ENCODE data around the gene DISC1.

Gene DISC1

GRCh38 chr1:231934797-231935196 is 308.2 kb downstream of the DISC1 start:
- WGBS, 2 donors (ENCODE audit: extremely low coverage in 2 of 2, insufficient read length in 2 of 2, insufficient replicate concordance in 1 of 2) = no CpG with 5 or more reads among the region's 5 CpGs
- H3K27ac ChIP-seq (replicated peaks; ENCODE audit: low read length) = no peak overlapping the region

GRCh38 chr1:231935856-231936255 is 309.3 kb downstream of the DISC1 start:
- Histone ChIP-seq H3K4me2 (ENCODE audit: insufficient read depth, low read length, poor library complexity, severe bottlenecking) (no peak overlapping the region), H3K9ac (ENCODE audit: low read depth, low read length, poor library complexity) (no peak overlapping the region), H3K4me1 (ENCODE audit: control insufficient read depth in 2 of 2, insufficient read depth in 1 of 2, low read depth in 1 of 2, low read length in 2 of 2) (peaks cover 17 to 31% of the 10 kb centered on the region in 2 donors), H2BK5ac (ENCODE audit: low read length) (no peak overlapping the region), H2AK5ac (ENCODE audit: low read depth, low read length) (no peak overlapping the region), H2BK12ac (ENCODE audit: low read length) (no peak overlapping the region), H3K23ac (ENCODE audit: low read depth, low read length, poor library complexity) (no peak overlapping the region), H2BK120ac (ENCODE audit: low read depth, low read length) (no peak overlapping the region), H2AFZ (ENCODE audit: low read length) (no peak overlapping the region), H3K4ac (ENCODE audit: low read length) (no peak overlapping the region), H4K91ac (ENCODE audit: low read depth, low read length, poor library complexity) (no peak overlapping the region), H3K79me1 (ENCODE audit: low read depth, low read length) (no peaks in the 10 kb centered on the region), H4K8ac (ENCODE audit: low read depth, low read length) (no peak overlapping the region), H2BK15ac (ENCODE audit: low read length) (no peak overlapping the region), H3K27me3 (ENCODE audit: control insufficient read depth in 3 of 3, insufficient read depth in 3 of 3, low read depth in 1 of 3, low read length in 3 of 3) (no peaks in the 10 kb centered on the region), H3K36me3 (replicated peaks in 1 of 2; ENCODE audit: control insufficient read depth in 2 of 2, insufficient read depth in 2 of 2, low read length in 2 of 2) (no peaks in the 10 kb centered on the region), H3K4me3 (ENCODE audit: low read length in 2 of 2) (no peak overlapping the region), H3K14ac (ENCODE audit: low read length) (no peak overlapping the region), H3K27ac (replicated peaks; ENCODE audit: low read length) (no peak overlapping the region), H3K9me3 (replicated peaks in 1 of 2; ENCODE audit: control insufficient read depth in 2 of 2, insufficient read depth in 1 of 2, low read depth in 1 of 2, low read length in 2 of 2) (peaks cover 4 to 29% of the 10 kb centered on the region in 2 donors), H3K18ac (ENCODE audit: low read length) (no peak overlapping the region)
- WGBS, 2 donors (ENCODE audit: extremely low coverage in 2 of 2, insufficient read length in 2 of 2, insufficient replicate concordance in 1 of 2) = no CpG with 5 or more reads among the region's 7 CpGs
- no peak for DNase-seq (ENCODE audit: low spot score)

More at GRCh38 chr1:231934797-231935196, 308.2 kb downstream of the DISC1 start:
- Histone ChIP-seq H3K14ac (ENCODE audit: low read length) (no peak overlapping the region), H2BK5ac (ENCODE audit: low read length) (no peak overlapping the region), H3K4me3 (ENCODE audit: low read length in 2 of 2) (no peak overlapping the region), H3K4me1 (ENCODE audit: control insufficient read depth in 2 of 2, insufficient read depth in 1 of 2, low read depth in 1 of 2, low read length in 2 of 2) (peaks cover 15 to 41% of the 10 kb centered on the region in 2 donors), H3K36me3 (replicated peaks in 1 of 2; ENCODE audit: control insufficient read depth in 2 of 2, insufficient read depth in 2 of 2, low read length in 2 of 2) (no peaks in the 10 kb centered on the region), H3K79me1 (ENCODE audit: low read depth, low read length) (no peaks in the 10 kb centered on the region), H3K23ac (ENCODE audit: low read depth, low read length, poor library complexity) (no peak overlapping the region), H2BK120ac (ENCODE audit: low read depth, low read length) (no peak overlapping the region), H4K8ac (ENCODE audit: low read depth, low read length) (no peak overlapping the region), H3K9ac (ENCODE audit: low read depth, low read length, poor library complexity) (no peak overlapping the region), H2BK15ac (ENCODE audit: low read length) (no peak overlapping the region), H3K9me3 (replicated peaks in 1 of 2; ENCODE audit: control insufficient read depth in 2 of 2, insufficient read depth in 1 of 2, low read depth in 1 of 2, low read length in 2 of 2) (peaks cover 4 to 29% of the 10 kb centered on the region in 2 donors), H2BK12ac (ENCODE audit: low read length) (no peak overlapping the region), H3K27me3 (ENCODE audit: control insufficient read depth in 3 of 3, insufficient read depth in 3 of 3, low read depth in 1 of 3, low read length in 3 of 3) (no peaks in the 10 kb centered on the region), H3K4ac (ENCODE audit: low read length) (no peak overlapping the region), H3K18ac (ENCODE audit: low read length) (no peak overlapping the region), H2AK5ac (ENCODE audit: low read depth, low read length) (no peak overlapping the region), H3K4me2 (ENCODE audit: insufficient read depth, low read length, poor library complexity, severe bottlenecking) (no peak overlapping the region), H4K91ac (ENCODE audit: low read depth, low read length, poor library complexity) (no peak overlapping the region), H2AFZ (ENCODE audit: low read length) (no peak overlapping the region)
- no peak for DNase-seq (ENCODE audit: low spot score)

GRCh38 chr1:231936983-231937775 is 310.6 kb downstream of the DISC1 start:
- Histone ChIP-seq H3K14ac (ENCODE audit: low read length) (no peak overlapping the region), H3K27me3 (ENCODE audit: control insufficient read depth in 3 of 3, insufficient read depth in 3 of 3, low read depth in 1 of 3, low read length in 3 of 3) (no peaks in the 10 kb centered on the region), H3K79me1 (ENCODE audit: low read depth, low read length) (no peaks in the 10 kb centered on the region), H3K9ac (ENCODE audit: low read depth, low read length, poor library complexity) (no peak overlapping the region), H3K36me3 (replicated peaks in 1 of 2; ENCODE audit: control insufficient read depth in 2 of 2, insufficient read depth in 2 of 2, low read length in 2 of 2) (no peaks in the 10 kb centered on the region), H2AFZ (ENCODE audit: low read length) (no peak overlapping the region), H3K4me3 (ENCODE audit: low read length in 2 of 2) (no peak overlapping the region), H3K4me1 (ENCODE audit: control insufficient read depth in 2 of 2, insufficient read depth in 1 of 2, low read depth in 1 of 2, low read length in 2 of 2) (peaks cover 18 to 31% of the 10 kb centered on the region in 2 donors), H3K23ac (ENCODE audit: low read depth, low read length, poor library complexity) (no peak overlapping the region), H3K9me3 (replicated peaks in 1 of 2; ENCODE audit: control insufficient read depth in 2 of 2, insufficient read depth in 1 of 2, low read depth in 1 of 2, low read length in 2 of 2) (peaks cover 4 to 17% of the 10 kb centered on the region in 2 donors), H4K91ac (ENCODE audit: low read depth, low read length, poor library complexity) (no peak overlapping the region), H3K4me2 (ENCODE audit: insufficient read depth, low read length, poor library complexity, severe bottlenecking) (no peak overlapping the region), H2BK12ac (ENCODE audit: low read length) (no peak overlapping the region), H3K27ac (replicated peaks; ENCODE audit: low read length) (no peak overlapping the region), H4K8ac (ENCODE audit: low read depth, low read length) (no peak overlapping the region), H2BK120ac (ENCODE audit: low read depth, low read length) (no peak overlapping the region), H3K4ac (ENCODE audit: low read length) (no peak overlapping the region), H2BK15ac (ENCODE audit: low read length) (no peak overlapping the region), H2BK5ac (ENCODE audit: low read length) (no peak overlapping the region), H3K18ac (ENCODE audit: low read length) (no peak overlapping the region), H2AK5ac (ENCODE audit: low read depth, low read length) (no peak overlapping the region)
- no peak for DNase-seq (ENCODE audit: low spot score)
- no CpG with 5 or more reads among the region's 9 CpGs for WGBS, 2 donors (ENCODE audit: extremely low coverage in 2 of 2, insufficient read length in 2 of 2, insufficient replicate concordance in 1 of 2)

- no peaks in the 10 kb centered on the region for H3K79me1 ChIP-seq (ENCODE audit: low read depth, low read length)
- H3K23ac ChIP-seq (ENCODE audit: low read depth, low read length, poor library complexity) = no peak overlapping the region
- H2BK120ac ChIP-seq (ENCODE audit: low read depth, low read length) = no peak overlapping the region
- no peak overlapping the region for H2BK15ac ChIP-seq (ENCODE audit: low read length)
- no peak overlapping the region for H3K9ac ChIP-seq (ENCODE audit: low read depth, low read length, poor library complexity)
- H2AFZ ChIP-seq (ENCODE audit: low read length) = no peak overlapping the region
- no peak overlapping the region for H2BK5ac ChIP-seq (ENCODE audit: low read length)
- no peaks in the 10 kb centered on the region for H3K36me3 ChIP-seq (replicated peaks in 1 of 2; ENCODE audit: control insufficient read depth in 2 of 2, insufficient read depth in 2 of 2, low read length in 2 of 2)
- H3K27me3 ChIP-seq (ENCODE audit: control insufficient read depth in 3 of 3, insufficient read depth in 3 of 3, low read depth in 1 of 3, low read length in 3 of 3) = no peaks in the 10 kb centered on the region
- H3K4me3 ChIP-seq (ENCODE audit: low read length in 2 of 2) = no peak overlapping the region
- peak overlapping the region; percentile 1 for H3K18ac ChIP-seq (ENCODE audit: low read length)
- peaks cover 2 to 11% of the 10 kb centered on the region in 2 donors for H3K9me3 ChIP-seq (replicated peaks in 1 of 2; ENCODE audit: control insufficient read depth in 2 of 2, insufficient read depth in 1 of 2, low read depth in 1 of 2, low read length in 2 of 2)
- H3K4ac ChIP-seq (ENCODE audit: low read length) = no peak overlapping the region
- H3K4me1 ChIP-seq (ENCODE audit: control insufficient read depth in 2 of 2, insufficient read depth in 1 of 2, low read depth in 1 of 2, low read length in 2 of 2) = peaks cover 18 to 31% of the 10 kb centered on the region in 2 donors
- DNase-seq (ENCODE audit: low spot score) = no peak
- H4K8ac ChIP-seq (ENCODE audit: low read depth, low read length) = no peak overlapping the region
- no CpG with 5 or more reads among the region's 2 CpGs for WGBS, 2 donors (ENCODE audit: extremely low coverage in 2 of 2, insufficient read length in 2 of 2, insufficient replicate concordance in 1 of 2)
- no peak overlapping the region for H3K14ac ChIP-seq (ENCODE audit: low read length)
- no peak overlapping the region for H3K27ac ChIP-seq (replicated peaks; ENCODE audit: low read length)
- H4K91ac ChIP-seq (ENCODE audit: low read depth, low read length, poor library complexity) = no peak overlapping the region
- H3K4me2 ChIP-seq (ENCODE audit: insufficient read depth, low read length, poor library complexity, severe bottlenecking) = no peak overlapping the region
- peak overlapping the region; percentile 7 for H2AK5ac ChIP-seq (ENCODE audit: low read depth, low read length)
- no peak overlapping the region for H2BK12ac ChIP-seq (ENCODE audit: low read length)
Measured at GRCh38 chr1:231938211-231938610, 311.6 kb downstream of the DISC1 start.

Data from neuronal stem cell (in vitro differentiated cells).